Esophagus muscularis mucosa (tissue), 3 donors: ENCODE results near the gene TMEM63C.

Experiments
- CTCF ChIP-seq, 3 experiments: fragments of 200-600 bp in 2 of 3; fragments of 450-650 bp in 1 of 3; sonication (generic) in 2 of 3; IDR thresholded peaks; one replicate each; pipeline ENCODE4 v1.5.1; 2017 to 2019; ENCODE audit warnings: antibody characterized with exemption in 3 of 3, mild to moderate bottlenecking in 2 of 3, moderate library complexity in 1 of 3
- POLR2A ChIP-seq: fragments of 450-650 bp; IDR thresholded peaks from one replicate; pipeline ENCODE4 v1.6.1; 2017; ENCODE audit warnings: antibody characterized with exemption, moderate library complexity, mild to moderate bottlenecking, low read depth

- TF ChIP-seq POLR2A = no peak
- TF ChIP-seq CTCF (IDR thresholded peaks at IDR 0.05) = no peak
These were observed 67.7 kb downstream of the TMEM63C start for GRCh38 chr14:77249286-77249685.
